Liver (tissue), 3 donors: ENCODE results near the gene LINS1.

ENCODE experiments used
- EGR1 ChIP-seq, 2 donors: IDR thresholded peaks; 2 replicates each; pipeline ENCODE4 v1.6.1; 2016 to 2018; ENCODE audit warnings: antibody characterized with exemption in 2 of 2, low read depth in 2 of 2
- JUND ChIP-seq, 2 donors: IDR thresholded peaks; 2 replicates each; pipeline ENCODE4 v1.6.1; 2016; ENCODE audit warnings: antibody characterized with exemption in 2 of 2
- RAD21 ChIP-seq, 2 donors: IDR thresholded peaks; 2 replicates each; pipeline ENCODE4 v1.6.1; 2016; ENCODE audit warnings: antibody characterized with exemption in 2 of 2, mild to moderate bottlenecking in 2 of 2
- TAF1 ChIP-seq: conservative IDR thresholded peaks from 2 replicates; pipeline ENCODE4 v1.6.1; 2016; ENCODE audit warnings: antibody characterized with exemption, mild to moderate bottlenecking
- TF ChIP-seq, protein P1 (sequence below): fragments of 150-350 bp; IDR thresholded peaks from 2 replicates; pipeline ENCODE4 v1.5.1; 2017; ENCODE audit warnings: improper control_type of control experiment, low read depth, low read length; ENCODE audit not compliant: missing input control
- TF ChIP-seq, protein P2 (sequence below): IDR thresholded peaks from 2 replicates; pipeline ENCODE4 v1.6.1; 2016; ENCODE audit warnings: antibody characterized with exemption
- TF ChIP-seq, protein P3 (sequence below): IDR thresholded peaks from 2 replicates; pipeline ENCODE4 v1.6.1; 2016; ENCODE audit warnings: antibody characterized with exemption
- donor health status: healthy.
- donor health status: healthy.

DNA sequence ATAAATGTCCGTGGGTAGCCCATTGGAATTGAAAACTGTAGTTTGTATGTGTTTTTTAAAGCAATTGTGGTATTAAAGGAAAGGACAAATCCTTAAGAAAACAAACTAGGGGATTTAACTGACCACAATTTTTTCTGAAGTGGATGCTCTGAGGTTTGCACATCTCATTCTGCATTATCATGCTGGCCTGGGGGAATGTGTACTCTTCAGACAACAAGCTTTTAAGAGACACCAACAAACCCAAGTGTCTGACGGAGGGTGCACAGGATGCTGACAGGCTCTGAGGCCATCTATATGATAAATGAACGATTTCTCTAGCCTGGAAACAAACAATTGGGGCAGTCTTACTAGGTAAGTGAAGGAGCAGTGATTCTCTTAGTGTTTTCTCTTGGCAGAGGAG lies 9.1 kb downstream of the LINS1 start:
- TF ChIP-seq EGR1 (IDR thresholded peaks at IDR 0.05; ENCODE audit: low read depth in 2 of 2) (no peak), TAF1 (no peak), JUND (IDR thresholded peaks at IDR 0.05) (no peak), RAD21 (IDR thresholded peaks at IDR 0.05) (no peak)
- TF ChIP-seq, protein P1, sequence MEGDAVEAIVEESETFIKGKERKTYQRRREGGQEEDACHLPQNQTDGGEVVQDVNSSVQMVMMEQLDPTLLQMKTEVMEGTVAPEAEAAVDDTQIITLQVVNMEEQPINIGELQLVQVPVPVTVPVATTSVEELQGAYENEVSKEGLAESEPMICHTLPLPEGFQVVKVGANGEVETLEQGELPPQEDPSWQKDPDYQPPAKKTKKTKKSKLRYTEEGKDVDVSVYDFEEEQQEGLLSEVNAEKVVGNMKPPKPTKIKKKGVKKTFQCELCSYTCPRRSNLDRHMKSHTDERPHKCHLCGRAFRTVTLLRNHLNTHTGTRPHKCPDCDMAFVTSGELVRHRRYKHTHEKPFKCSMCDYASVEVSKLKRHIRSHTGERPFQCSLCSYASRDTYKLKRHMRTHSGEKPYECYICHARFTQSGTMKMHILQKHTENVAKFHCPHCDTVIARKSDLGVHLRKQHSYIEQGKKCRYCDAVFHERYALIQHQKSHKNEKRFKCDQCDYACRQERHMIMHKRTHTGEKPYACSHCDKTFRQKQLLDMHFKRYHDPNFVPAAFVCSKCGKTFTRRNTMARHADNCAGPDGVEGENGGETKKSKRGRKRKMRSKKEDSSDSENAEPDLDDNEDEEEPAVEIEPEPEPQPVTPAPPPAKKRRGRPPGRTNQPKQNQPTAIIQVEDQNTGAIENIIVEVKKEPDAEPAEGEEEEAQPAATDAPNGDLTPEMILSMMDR: no peak
- TF ChIP-seq, protein P2, sequence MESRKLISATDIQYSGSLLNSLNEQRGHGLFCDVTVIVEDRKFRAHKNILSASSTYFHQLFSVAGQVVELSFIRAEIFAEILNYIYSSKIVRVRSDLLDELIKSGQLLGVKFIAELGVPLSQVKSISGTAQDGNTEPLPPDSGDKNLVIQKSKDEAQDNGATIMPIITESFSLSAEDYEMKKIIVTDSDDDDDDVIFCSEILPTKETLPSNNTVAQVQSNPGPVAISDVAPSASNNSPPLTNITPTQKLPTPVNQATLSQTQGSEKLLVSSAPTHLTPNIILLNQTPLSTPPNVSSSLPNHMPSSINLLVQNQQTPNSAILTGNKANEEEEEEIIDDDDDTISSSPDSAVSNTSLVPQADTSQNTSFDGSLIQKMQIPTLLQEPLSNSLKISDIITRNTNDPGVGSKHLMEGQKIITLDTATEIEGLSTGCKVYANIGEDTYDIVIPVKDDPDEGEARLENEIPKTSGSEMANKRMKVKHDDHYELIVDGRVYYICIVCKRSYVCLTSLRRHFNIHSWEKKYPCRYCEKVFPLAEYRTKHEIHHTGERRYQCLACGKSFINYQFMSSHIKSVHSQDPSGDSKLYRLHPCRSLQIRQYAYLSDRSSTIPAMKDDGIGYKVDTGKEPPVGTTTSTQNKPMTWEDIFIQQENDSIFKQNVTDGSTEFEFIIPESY: no peak
- TF ChIP-seq, protein P3, sequence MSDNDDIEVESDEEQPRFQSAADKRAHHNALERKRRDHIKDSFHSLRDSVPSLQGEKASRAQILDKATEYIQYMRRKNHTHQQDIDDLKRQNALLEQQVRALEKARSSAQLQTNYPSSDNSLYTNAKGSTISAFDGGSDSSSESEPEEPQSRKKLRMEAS: no peak
